HG03432 (cell line): ENCODE measurements around the gene ULBP2.
A peak's percentile ranks its signal among the peaks of the same experiment; 100 is the strongest.
"Not testable (repeated sequence)": the region's sequence is repeated elsewhere in the genome, so short reads cannot be mapped to it uniquely, and the experiment has no call there.

Source experiments
- ATAC-seq: cut with Tn5 transposase; IDR thresholded peaks from one replicate; pipeline ENCODE4 v1.9.1; 2021; ENCODE audit warnings: mild to moderate bottlenecking, moderate library complexity; ENCODE audit not compliant: unreplicated experiment

ULBP2 gene

DNA sequence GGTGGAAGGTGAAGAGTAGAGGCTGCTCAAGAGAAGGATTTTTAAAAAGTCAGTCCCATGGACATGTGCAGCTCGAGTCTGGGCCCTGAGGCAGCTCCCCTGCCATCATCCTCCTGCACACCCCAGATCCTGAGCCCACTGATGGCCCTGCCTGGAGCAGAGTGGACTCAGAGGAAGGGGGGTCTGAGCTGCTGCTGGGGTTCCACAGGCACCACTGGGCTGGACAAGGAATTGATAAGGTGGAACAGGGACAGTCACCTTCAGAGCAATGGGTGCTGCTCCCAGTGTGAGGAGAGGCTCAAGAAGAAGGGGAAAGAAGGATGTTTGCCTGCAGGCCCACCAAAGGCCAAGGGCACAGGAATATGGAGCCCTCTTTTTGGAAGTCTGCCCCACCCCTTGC, 6.2 kb downstream of the ULBP2 start:
- ATAC-seq, result no peak

DNA sequence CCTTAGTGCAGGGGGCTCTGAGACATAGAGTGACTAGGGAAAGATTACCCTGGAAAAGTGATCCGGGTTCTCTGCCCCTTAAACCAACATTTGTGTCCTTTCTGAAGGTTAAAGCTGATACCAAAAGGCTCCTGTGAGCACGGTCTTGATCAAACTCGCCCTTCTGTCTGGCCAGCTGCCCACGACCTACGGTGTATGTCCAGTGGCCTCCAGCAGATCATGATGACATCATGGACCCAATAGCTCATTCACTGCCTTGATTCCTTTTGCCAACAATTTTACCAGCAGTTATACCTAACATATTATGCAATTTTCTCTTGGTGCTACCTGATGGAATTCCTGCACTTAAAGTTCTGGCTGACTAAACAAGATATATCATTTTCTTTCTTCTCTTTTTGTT, 6.8 kb downstream of the ULBP2 start:
- no peak for ATAC-seq

DNA sequence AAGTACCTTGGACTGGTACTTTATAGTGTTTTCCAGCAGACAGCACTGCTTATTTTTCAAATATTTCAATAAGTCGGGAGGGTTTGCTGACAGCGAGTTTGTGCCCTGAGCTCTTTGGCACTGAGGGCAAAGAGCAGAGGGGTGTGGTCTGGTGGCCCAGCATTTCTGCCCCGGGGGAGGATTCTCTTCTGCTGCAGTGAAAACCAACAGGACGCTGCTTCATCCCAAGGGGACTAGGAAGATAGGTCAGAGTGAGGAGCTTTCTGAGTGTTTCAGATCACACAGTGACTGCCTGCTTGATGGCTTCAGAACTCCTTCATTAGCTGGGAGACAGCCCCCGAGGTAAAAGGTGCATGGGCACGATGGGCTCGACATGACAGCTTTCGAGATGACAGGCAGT, 8.6 kb downstream of the ULBP2 start:
- ATAC-seq, result no peak

DNA sequence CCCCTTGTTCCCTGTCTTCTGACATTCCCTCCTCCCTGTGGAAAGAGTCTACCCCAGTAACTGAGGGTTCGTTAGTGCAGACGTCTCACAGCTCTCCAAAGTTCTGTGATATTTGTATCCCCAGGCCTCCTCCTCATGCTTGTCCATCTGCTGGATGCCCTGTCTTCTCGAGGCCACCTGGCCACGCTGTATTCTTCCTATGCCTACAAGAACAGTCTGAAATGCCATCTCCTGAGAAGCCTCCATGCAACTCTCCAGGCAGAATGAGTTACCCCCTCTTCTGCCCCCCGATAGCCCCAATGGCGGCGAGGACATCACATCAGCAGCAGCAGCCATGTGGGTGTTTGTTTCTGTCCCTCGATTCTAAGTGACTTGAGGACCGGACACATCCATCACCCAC, 9.3 kb downstream of the ULBP2 start:
- ATAC-seq, result no peak

DNA sequence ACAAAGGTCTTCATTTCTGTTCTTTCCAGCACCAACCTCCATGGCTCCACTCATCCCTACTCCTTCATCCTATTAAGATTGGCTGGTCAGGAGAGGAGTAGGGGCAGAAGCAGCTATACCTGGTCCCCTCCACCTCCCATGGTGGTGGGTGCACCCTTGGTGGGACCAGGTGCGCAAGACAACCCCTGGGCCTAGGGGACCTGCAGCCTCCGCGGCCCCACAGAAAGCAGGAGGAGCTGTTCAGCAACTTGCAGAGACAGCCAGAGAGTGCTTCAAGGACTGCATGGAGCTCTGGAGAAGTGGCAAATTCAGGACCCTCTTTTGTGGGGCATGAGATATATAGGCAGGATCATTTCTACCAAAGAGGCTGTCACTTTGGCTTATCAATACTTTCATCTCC, 9.8 kb downstream of the ULBP2 start:
- ATAC-seq, result no peak

DNA sequence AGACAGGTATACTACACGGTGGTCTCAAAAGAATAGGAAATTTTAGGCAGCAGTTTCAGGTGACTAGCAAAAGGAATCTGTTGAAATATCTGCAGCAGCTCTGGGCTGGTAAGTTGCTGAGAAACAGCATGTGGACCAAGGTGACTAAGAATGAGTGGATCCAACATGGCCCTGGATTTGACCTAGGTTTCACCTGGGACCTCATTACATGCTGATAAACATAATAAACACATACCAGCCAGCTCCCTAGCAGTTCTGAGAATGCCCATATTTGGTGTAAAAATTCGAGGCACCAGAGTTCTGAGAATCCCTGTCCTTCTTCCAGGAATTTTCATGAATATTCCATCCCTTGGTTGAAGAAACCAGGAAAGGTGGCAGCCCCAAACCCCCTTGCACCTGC, 11.6 kb downstream of the ULBP2 start:
- not testable (repeated sequence) for ATAC-seq

DNA sequence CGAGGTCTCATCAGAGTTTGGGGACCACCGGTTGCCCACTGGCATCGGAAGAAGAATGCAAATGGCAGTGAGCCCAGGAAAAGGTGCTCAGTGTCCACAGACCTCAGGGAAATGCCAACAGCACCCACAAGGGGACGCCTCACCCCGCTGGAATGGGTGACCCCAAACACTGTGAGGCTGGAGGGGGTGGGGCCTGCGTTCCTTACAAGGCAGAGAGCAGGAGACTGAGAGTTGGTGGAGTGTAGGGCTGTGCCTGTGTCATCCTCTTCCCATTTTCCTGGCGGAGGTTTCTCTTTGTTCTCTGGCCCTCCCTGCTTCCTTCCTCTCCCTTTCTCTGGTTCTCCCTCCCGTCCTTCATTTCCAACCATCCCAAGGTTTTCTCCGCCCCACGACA, 12.1 kb downstream of the ULBP2 start:
- not testable (repeated sequence) for ATAC-seq

DNA sequence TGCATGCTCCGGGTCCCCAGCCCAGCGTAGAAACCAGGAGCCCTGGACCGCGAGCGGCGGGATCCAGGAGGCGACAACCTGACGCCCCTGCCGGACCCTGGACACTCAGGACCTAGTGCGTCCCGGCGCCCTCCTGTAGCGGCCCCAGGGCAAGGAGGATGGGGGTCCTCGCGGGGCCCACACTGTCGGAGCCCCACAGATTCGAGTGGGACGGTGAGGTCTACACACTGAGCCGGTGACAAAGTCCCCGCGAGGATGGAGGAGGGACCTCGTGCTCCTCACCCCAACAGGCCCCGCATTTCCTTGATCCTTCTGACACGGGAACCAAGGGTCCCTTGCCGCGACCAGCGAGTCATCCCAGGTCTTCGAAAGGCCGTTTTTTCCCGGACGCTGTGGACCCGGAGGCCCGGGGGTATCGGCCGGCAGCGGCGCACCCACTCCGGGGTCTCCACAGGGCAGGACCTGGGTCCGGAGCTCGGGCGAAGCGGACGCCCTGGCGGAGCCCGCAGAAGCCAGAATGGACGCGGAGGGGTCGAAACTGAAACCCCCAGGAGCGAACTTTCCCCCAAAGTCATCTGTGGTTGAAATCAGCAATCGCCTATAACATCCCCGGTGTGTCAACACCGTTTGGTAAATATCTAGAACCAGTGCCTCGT, 12.6 kb downstream of the ULBP2 start:
- ATAC-seq, result not testable (repeated sequence)

DNA sequence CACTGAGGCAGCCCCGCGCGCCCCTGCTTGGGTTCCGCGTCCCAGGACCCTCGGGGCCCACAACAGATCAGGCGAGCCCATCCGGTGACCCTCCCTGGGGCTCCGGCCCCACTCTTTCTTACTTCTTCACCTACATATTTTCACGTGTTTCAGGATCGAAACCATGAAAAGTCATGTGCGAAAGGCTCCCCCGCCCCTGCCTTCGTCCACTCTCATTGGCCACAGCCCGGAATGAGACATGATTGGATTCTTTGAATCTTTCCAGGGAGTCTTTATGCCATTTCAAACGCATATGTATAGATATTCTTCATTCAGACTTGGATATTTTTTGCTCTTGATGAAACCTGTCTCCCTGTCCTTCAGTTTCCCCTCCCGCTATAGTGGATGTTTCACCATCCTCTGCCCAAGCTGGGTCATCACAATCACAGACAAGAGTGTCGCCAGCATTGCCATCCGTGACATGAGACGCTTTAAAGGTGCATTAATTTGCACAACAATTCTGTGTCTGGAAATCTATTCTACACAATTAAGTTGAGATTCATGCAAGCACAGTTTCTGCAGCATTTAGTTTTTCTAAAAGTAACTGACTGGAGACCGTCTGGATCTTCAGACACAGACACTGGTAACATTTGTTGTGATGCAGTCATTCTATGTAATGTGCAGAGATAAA, 13.3 kb downstream of the ULBP2 start:
- not testable (repeated sequence) for ATAC-seq

DNA sequence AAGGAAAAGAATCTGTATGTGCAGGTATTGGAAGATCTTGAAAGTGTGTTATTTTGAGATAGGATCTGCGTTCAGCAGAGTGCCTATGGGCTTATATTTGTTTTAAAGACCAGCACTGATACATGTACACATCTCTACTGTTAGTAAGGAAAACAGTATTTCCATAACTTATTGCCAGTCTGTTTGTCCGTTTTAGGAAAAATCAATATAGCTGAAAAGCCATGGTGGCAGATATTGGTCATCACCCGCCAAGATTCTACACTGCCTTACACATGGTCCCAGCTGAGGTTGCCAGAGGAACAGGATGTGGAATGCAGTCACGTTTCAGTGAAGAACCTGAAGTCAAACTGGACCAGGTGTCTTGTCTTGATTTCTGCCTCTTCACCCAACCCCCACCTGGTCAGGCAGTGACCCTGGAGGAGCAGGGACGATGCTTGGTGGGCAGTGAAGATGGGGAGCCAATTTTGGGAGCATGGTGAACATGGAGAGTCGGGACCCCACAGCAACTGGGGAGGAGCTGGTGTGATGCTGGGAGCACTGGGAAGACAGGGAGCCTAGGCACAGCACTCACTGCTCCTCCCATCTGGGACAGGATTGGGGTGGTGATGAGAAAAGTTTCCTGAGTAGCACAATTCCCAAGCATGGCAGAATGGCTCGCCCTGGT, 14.0 kb downstream of the ULBP2 start:
- not testable (repeated sequence) for ATAC-seq

DNA sequence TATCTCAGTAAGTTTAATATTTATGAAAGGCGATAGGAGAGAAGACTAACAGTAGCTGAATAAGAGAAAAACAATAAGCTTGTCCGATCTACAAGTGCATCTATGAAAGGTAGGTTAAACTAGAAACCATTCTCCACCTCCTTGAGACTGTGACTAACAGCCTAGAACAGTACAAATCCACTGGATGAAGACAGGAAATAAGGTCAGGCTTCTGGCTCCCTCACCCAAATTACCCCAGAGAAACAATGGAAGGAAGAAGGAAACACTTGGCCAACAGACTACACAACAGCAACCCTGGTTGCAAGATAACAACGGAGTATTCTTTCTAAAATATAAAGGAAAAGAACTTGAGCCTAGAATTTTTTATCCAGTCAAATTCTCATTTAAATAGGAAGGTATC, 16.3 kb downstream of the ULBP2 start:
- ATAC-seq, result not testable (repeated sequence)

DNA sequence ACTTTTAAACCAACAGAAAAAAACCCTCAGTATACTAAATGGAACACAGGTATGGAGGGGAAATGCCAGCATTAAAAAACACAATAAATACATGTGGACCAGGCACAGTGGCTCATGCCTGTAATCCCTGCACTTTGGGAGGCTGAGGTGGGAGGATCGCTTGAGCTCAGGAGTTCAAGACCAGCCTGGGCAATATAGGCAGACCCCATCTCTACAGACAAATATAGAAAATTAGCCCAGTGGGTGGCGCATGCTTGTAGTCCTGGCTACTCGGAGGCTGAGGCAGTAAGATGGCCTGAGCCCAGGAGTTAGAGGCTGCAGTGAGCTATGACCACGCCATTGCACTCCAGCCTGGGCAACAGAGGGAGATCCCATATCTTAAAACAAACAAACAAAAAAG, 18.0 kb downstream of the ULBP2 start:
- not testable (repeated sequence) for ATAC-seq

DNA sequence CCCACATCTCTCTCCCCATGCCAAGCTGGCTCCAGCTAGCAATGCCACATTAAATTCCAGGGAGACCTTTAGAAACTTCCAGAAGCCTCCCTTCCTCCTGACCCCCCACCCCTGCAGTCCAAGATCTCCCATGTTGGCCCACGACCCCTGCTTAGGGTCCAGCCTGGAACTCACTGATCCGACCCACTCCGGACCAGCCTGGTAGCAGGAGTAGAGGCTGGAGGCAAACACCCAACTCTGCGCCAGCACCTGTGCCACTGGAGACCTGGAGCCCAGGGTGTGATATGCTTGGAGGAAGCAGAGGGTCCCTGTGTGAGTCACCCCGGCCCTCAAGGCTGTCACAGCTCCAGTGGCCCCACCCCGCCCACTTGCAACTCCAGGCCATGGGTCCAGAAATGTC, 18.7 kb downstream of the ULBP2 start:
- ATAC-seq, result no peak

DNA sequence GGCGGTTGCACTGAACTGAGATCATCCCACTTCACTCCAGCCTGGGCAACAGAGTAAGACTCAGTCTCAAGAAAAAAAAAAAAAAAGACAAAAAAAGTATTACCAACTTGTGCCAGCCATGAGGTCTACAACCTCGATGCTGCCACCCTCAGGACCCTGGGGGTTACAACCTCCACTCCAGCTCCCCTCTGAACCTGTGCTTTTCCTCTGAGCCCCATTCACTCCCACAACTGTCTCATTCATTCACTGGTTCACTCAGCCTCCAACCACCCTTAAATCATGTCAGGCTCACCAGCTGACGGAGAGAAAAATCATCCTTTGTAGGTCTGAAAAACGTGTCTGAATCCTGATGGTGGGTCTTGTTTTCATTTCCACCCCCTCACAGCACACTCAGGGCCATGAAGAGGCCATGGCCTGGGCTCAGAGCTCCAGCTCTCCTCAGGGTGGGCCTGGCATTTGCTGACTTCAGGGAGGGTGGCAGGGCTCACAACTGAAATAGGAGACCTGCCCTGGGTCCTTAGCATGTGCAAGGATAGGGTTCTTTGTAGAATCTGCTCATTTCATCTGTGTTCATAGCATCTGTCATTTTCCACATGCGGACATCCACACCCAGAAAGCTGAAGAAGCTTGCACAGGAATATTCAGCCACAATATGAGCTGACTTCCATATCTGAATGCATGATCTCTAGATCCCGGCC, 20.1 kb downstream of the ULBP2 start:
- no peak for ATAC-seq

DNA sequence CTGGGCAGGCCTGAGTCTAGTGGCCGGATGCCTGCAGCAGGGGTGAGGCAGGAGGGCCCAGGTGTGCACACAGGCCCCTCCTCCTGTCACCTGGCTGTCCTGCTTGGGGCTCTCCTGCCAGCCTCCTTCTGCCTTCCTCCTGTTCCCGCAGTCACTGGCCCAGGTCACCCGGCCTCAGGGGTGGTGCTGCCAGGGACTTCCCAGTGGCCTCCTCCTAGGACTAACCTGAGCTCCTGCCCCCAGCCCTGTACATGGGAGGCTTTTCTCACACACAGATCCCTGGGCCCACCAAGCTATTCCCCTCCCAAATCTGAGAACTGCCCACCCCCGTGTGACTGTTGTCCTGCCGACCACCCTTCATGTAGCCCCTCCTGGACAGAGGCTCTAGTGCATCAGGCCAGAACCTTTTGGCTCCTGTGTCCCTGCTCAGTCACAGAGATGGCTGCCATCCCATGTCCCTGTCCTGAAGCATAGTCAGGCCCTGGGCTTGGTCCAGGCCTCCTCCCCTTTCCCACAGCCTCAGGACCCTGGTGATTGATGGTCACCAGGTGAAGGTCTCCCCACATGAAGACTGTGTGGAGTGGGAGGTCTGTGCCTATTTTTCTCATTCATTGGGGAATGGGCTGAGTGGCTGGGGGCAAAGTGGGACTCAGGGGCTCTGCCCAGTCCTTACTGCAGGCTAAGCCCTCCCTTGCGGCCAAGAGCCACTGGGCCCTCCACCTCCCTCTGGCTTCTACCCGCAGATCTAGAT, 20.8 kb downstream of the ULBP2 start:
- ATAC-seq, result no peak

DNA sequence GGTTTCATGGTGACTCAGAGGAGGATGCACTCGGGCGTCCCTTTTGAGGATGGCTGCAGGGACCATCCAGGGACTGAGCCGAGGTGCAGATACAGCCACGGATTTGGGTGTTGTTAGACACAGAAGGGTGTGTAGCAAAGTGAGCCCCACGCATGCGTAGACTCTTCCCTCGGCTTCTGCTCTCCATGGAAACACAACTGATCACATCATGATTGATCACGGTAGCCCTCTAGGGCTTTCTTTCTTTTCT, 21.3 kb downstream of the ULBP2 start:
- peak; percentile 40 for ATAC-seq

DNA sequence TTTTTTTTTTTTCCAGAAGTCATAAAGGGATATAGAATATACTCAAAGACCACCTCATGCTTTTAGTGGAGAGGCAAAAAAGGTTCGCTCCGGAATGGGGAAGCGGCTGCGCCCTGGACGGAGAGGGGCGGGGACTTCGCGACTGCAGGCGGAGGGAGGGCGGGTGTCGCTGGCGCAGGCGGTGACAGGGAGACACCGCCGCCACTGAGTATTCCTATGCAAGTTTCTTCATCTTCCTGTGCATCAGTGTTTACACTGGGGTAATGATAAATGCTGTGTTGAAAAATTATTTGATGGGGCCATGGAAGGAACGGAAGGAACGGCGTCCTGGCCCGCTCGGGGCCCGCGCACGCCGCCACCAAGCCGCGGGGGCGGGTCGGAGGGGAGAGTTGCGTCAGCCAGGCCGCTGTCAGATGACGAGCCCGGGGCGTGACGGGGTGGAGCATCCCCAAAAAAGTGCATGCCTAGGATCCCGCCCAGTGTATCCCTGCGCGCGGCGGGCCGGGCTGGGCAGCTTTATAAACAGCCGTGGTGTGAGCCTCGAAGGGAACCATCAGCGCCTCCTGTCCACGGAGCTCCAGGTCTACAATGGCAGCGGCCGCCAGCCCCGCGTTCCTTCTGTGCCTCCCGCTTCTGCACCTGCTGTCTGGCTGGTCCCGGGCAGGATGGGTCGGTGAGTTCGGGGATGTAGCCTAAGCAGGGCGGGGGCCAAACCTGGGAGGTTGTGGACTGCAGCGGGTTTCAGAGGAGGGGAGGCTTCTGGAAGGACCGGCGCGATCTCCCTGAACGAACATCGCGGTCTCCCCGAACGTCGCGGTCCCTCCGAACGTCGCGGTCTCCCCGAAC, 21.9 kb downstream of the ULBP2 start, which contains the start of gene ULBP1:
ULBP1 (plus strand) TSS at position 482 of the 846 bp plus-strand sequence; CDS start at position 589, 107 bp downstream.
- ATAC-seq, result peak; percentile 61

DNA sequence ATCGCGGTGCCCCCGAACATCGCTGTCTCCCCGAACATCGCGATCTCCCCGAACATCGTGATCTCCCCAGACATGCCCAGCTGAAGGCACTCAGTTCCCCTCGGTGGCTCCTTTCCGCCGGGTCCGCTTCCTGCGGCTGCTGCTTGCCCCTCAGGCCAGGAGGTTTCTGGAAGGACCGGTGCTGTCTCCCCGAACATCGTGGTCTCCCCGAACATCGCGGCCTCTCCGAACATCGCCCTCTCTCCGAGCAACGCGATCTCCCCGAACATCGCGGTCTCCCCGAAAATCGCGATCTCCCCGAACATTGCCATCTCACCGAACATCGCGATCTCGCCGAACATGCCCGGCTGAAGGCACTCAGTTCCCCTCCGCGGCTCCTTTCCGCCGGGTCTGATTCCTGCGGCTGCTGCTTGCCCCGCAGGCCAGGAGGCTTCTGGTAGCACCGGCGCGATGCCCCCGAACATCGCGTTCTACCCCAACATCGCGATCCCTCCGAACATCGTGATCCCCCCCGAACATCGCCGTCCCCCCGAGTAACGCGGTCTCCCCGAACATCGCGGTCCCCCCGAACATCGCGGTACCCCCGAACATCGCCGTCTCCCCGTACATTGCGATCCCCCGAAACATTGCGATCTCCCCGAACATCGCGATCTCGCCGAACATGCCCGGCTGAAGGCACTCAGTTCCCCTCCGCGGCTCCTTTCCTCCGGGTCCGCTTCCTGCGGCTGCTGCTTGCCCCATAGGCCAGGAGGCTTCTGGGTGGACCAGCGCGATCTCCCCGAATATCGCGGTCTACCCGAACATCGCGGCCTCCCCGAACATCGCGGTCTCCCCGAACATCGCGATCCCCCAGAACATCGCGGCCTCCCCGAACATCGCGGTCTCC, 22.7 kb downstream of the ULBP2 start:
- ATAC-seq, result no peak
